Heart right ventricle (tissue), 16 donors: ENCODE results near the gene KYNU. TPM values are rescaled to one million over a fixed set of nuclear protein-coding genes. Genes with fewer than 3 reads are reported as not detected.
"Not testable (repeated sequence)": the region's sequence is repeated elsewhere in the genome, so short reads cannot be mapped to it uniquely, and the experiment has no call there.

ENCODE experiments used
- ATAC-seq, 8 donors: fragments of 200-7000 bp; cut with Tn5 transposase; one replicate each; pipeline ENCODE4 v1.9.1; 2020; ENCODE audit warnings: mild to moderate bottlenecking in 8 of 8, moderate library complexity in 8 of 8, moderate number of reproducible peaks in 1 of 8
- DNase-seq, 2 donors: peaks; one replicate each; pipeline ENCODE4 v3.0.0-alpha.2; 2020
- H3K27ac ChIP-seq, 10 donors: fragments of 200-600 bp; sonication (generic) in 2 of 10; one replicate each; pipeline versions ENCODE4 v1.5.0 to v1.8.0; 2020 to 2022; ENCODE audit warnings: mild to moderate bottlenecking in 3 of 10
- H3K27me3 ChIP-seq, 7 donors: fragments of 200-600 bp; one replicate each; pipeline ENCODE4 v1.8.0; 2021 to 2022; ENCODE audit warnings: mild to moderate bottlenecking in 2 of 7
- H3K36me3 ChIP-seq, 9 donors: fragments of 200-600 bp; sonication (generic) in 1 of 9; one replicate each; pipeline versions ENCODE4 v1.5.0 to v1.8.0; 2020 to 2022; ENCODE audit warnings: mild to moderate bottlenecking in 2 of 9
- H3K4me1 ChIP-seq, 9 donors: fragments of 200-600 bp; sonication (generic) in 1 of 9; one replicate each; pipeline versions ENCODE4 v1.5.0 to v1.8.0; 2020 to 2022; ENCODE audit warnings: mild to moderate bottlenecking in 4 of 9
- H3K4me3 ChIP-seq, 10 donors: fragments of 200-600 bp; sonication (generic) in 2 of 10; one replicate each; pipeline versions ENCODE4 v1.5.0 to v1.8.0; 2020 to 2022; ENCODE audit warnings: mild to moderate bottlenecking in 7 of 10, moderate library complexity in 2 of 10
- H3K9me3 ChIP-seq, 11 donors: fragments of 200-600 bp in 10 of 11; sonication (generic) in 2 of 11; one replicate each; pipeline versions ENCODE4 v1.5.0 to v1.8.0; 2013 to 2022; ENCODE audit warnings: mild to moderate bottlenecking in 2 of 11, control low read depth in 1 of 11, moderate library complexity in 1 of 11
- WGBS, 2 donors: extraction: QIAGEN DNeasy Blood & Tissue Kit; methylation state at CpG; one replicate each; pipeline ENCODE4 v1.1.7; 2013; ENCODE audit warnings: inconsistent platforms in 1 of 2; 5-methylcytosine and 5-hydroxymethylcytosine counted together
- intact Hi-C, 10 donors: fragments of 100-400 bp; cut with DNase I; formaldehyde crosslinking; loops; one replicate each; pipeline versions ENCODE4 v1.11.1 to v1.14.2; 2022
- polyA plus RNA-seq, 2 donors: library from polyadenylated mRNA; stranded (reverse); fragments of 200-250 nt; gene quantifications; one replicate each; pipeline ENCODE4 v1.2.3, GENCODE V29; 2013
- total RNA-seq, 10 donors: library from RNA; stranded (reverse); fragmentation: NEBNext Ultra II Directional in 3 of 10; extraction: Animal tissue kit (Norgen Biotek cat#: 25700) in 3 of 10; gene quantifications; one replicate each; pipeline versions ENCODE4 v1.2.1 to v1.2.4, GENCODE V29; 2021 to 2023
- TF ChIP-seq, protein P1 (sequence below), 9 donors: fragments of 200-600 bp; sonication (generic) in 2 of 9; IDR thresholded peaks; one replicate each; pipeline versions ENCODE4 v1.5.0 to v1.8.0; 2021 to 2022; ENCODE audit warnings: antibody characterized with exemption in 9 of 9, mild to moderate bottlenecking in 5 of 9, moderate library complexity in 1 of 9
- donor health status: Arrhythmogenic right ventricular cardiomyopathy.
- donor health status: ischemic (EF 13 %, LVEDD 7.1; RV severe dilation, severe dysfunction).
- donor health status: healthy with polysubstance abuse.
- donor health status: DM: no; HTN: yes; CAD: no.
- donor health status: DM: no; HTN: no; CAD: no.
- donor health status: ischemic (EF 25% LVEDD 6.9; RV normal size, moderate dysfunction).
- donor health status: ischemic (EF 25% LVEDD 5.7; RV mildly dilated, moderate dysfunction).
- donor health status: healthy.
- donor health status: DM: yes; HTN: yes; CAD: no.
- donor health status: Ischemic cardiomyopathy.
- donor health status: ischemic (EF 35%, LVEDD 5.7; RV mildly dilated, moderate dysfunction).
- donor health status: nonischemic (EF 11% LVEDD 7.7; RV severe dilation, severe dysfunction).
- donor health status: DM: yes; HTN: yes; CAD: no.
- donor health status: PGD.
- donor health status: ischemic (EF 29% LVEDD 5.4; RV normal size, mild dysfunction).
- donor health status: nonischemic (EF 23%, LVEDD 6.1; RV moderate dilation, normal function).

The KYNU gene
- total and polyA plus RNA-seq, 12 donors = 0.07 to 9.5 (median 0.78) TPM

DNA sequence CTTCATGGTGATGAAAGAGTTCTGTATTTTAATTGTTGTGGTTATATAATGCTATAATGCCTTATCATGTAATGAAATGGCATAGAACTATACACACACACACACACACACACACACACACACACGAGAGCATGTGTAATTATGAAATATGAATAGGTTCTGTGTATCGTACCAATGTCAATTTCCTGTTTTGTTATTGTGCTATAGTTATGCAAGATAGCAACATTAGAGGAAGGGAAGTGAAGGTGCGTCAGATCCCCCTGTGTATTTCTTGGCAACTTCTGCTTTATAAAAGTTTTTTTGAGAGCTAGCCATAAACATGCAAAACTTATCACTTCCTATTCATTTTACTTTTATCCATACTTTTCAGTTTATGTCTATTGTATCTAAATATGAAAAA lies 191.0 kb downstream of the KYNU start:
- Histone ChIP-seq H3K27ac (peak overlapping the region in 1 of 10 donors; percentile 76), H3K4me3 (no peak overlapping the region), H3K27me3 (no peaks in the 10 kb centered on the region), H3K36me3 (no peaks in the 10 kb centered on the region), H3K4me1 (peaks cover 0 to 14% (median 0%) of the 10 kb centered on the region in 9 donors), H3K9me3 (peaks cover 0 to 15% (median 0%) of the 10 kb centered on the region in 11 donors)
- WGBS, 2 donors = 40 to 53% methylated on average over 3 of the region's 3 CpGs
- intact Hi-C loops = no loop called here
- ATAC-seq (peak in 1 of 8 donors; percentile 40), DNase-seq (no peak)
- TF ChIP-seq, protein P1, sequence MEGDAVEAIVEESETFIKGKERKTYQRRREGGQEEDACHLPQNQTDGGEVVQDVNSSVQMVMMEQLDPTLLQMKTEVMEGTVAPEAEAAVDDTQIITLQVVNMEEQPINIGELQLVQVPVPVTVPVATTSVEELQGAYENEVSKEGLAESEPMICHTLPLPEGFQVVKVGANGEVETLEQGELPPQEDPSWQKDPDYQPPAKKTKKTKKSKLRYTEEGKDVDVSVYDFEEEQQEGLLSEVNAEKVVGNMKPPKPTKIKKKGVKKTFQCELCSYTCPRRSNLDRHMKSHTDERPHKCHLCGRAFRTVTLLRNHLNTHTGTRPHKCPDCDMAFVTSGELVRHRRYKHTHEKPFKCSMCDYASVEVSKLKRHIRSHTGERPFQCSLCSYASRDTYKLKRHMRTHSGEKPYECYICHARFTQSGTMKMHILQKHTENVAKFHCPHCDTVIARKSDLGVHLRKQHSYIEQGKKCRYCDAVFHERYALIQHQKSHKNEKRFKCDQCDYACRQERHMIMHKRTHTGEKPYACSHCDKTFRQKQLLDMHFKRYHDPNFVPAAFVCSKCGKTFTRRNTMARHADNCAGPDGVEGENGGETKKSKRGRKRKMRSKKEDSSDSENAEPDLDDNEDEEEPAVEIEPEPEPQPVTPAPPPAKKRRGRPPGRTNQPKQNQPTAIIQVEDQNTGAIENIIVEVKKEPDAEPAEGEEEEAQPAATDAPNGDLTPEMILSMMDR (IDR thresholded peaks at IDR 0.05) = no peak

DNA sequence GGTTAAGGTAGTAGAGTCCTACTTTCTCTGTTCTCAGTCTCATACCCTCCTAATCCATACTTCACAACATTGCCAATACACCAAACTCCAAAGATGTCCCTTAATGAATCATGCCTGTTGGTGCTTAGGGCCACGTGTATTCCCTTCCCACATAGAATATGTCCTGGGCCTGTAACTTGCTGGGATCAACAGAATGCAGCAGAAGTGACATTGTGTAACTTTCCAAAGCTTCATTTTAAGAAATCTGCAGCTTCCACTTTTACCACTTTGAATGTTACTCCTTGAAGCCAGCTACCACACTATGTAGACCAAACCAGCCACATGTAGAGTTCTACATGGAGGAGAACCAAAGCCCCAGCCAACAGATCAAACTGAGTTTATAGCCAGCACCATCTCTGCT lies 193.2 kb downstream of the KYNU start:
- Histone ChIP-seq H3K4me1 (peaks cover 0 to 14% (median 0%) of the 10 kb centered on the region in 9 donors), H3K27ac (peak overlapping the region in 1 of 10 donors; percentile 74), H3K27me3 (no peaks in the 10 kb centered on the region), H3K36me3 (no peaks in the 10 kb centered on the region), H3K9me3 (peaks cover 0 to 20% (median 0%) of the 10 kb centered on the region in 11 donors), H3K4me3 (no peak overlapping the region)
- DNase-seq (no peak), ATAC-seq (no peak)
- WGBS, 2 donors = 66 to 81% methylated on average over 1 of the region's 1 CpG
- intact Hi-C loops = no loop called here
- TF ChIP-seq, protein P1 (IDR thresholded peaks at IDR 0.05) = no peak

DNA sequence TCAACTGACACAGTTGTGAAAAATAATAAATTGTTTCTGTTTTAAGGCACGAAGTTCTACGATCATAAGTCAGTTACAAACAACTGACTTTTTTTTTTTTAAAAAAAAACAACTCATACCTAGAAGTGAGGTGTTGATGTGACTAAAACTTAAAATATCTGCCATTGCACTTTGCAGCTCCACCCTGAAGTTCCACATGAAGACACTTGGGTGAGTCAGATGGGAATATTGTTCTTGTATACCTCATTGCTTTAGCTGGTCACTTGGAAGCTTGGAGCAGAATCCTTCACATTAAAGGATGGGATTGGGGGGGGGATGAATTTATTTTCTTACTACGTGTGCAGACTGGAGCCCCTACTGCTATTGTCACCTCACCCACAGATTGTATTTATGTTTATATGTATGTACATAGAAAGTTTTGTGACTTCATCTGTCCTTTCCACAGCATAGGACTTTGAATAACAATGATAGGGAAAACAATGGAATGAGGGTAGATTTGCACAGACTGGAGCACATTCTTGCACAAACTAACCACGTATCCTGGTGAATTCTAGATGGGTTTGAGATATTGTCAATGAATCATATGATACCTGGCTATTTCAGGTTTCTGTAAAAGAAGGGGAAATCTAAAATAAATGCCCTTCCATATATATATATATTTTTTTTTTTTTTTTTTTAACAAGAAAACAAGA lies 193.9 kb downstream of the KYNU start:
- H3K27ac ChIP-seq = peak overlapping the region in 1 of 10 donors; percentile 74
- intact Hi-C loops = no loop called here
- peaks cover 0 to 14% (median 0%) of the 10 kb centered on the region in 9 donors for H3K4me1 ChIP-seq
- WGBS, 2 donors = 71 to 72% methylated on average over 4 of the region's 4 CpGs
- H3K27me3 ChIP-seq = no peaks in the 10 kb centered on the region
- H3K9me3 ChIP-seq = peaks cover 0 to 26% (median 0%) of the 10 kb centered on the region in 11 donors
- H3K36me3 ChIP-seq = no peaks in the 10 kb centered on the region
- H3K4me3 ChIP-seq = no peak overlapping the region
- ATAC-seq = no peak
- DNase-seq = no peak
- TF ChIP-seq, protein P1 (IDR thresholded peaks at IDR 0.05) = no peak

DNA sequence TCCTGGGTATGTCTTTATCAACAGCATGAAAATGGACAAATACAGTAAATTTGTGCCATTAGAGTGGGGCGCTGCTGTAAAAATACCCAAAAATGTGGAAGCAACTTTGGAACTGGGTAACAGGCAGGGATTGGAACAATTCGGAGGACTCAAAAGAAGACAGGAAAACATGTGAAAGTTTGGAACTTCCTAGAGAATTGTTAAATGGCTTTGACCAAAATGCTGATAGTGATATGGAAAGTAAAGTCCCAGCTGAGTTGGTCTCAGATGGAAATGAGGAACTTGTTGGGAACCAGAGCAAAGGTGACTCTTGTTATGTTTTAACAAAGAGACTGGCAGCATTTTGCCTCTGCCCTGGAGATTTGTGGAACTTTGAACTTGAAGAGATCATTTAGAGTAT lies 197.4 kb downstream of the KYNU start:
- H3K27me3 ChIP-seq, ATAC-seq, H3K36me3 ChIP-seq, intact Hi-C loops, H3K4me1 ChIP-seq, H3K27ac ChIP-seq, DNase-seq, H3K4me3 ChIP-seq: not testable (repeated sequence)
- 85 to 88% methylated on average over 2 of the region's 2 CpGs for WGBS, 2 donors
- peaks cover 0 to 26% (median 0%) of the 10 kb centered on the region in 11 donors for H3K9me3 ChIP-seq

DNA sequence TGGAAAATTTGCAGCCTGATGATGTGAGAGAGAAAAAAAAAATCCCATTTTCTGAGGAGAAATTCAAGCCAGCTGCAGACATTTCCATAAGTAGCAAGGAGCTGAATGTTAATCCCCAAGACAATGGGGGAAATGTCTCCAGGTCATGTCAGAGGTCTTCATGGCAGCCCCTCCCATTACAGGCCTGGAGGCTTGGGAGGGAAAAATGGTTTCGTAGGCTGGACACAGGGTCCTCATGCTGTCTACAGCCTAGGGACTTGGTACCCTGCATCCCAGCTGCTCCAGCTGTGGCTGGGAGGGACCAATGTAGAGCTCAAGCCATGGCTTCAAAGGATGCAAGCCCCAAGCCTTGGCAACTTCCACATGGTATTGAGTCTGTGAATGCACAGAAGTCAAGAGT lies 198.2 kb downstream of the KYNU start:
- H3K9me3 ChIP-seq = peaks cover 0 to 26% (median 0%) of the 10 kb centered on the region in 11 donors
- ATAC-seq = no peak
- H3K27me3 ChIP-seq = no peaks in the 10 kb centered on the region
- no peak for DNase-seq
- no peak overlapping the region for H3K27ac ChIP-seq
- intact Hi-C loops = no loop called here
- H3K4me3 ChIP-seq = no peak overlapping the region
- H3K4me1 ChIP-seq = no peaks in the 10 kb centered on the region
- 87% methylated on average over 1 of the region's 1 CpG for WGBS, 2 donors
- no peaks in the 10 kb centered on the region for H3K36me3 ChIP-seq
- TF ChIP-seq, protein P1 (IDR thresholded peaks at IDR 0.05) = no peak
